Stimulated activated CD4-positive, alpha-beta T cell treated with anti-CD3 and anti-CD28 coated beads, Interleukin-1b, Interleukin-23, amount 100 ng/mL, for 24 hours (primary cell): ENCODE data around the gene ILDR1.
"Not testable (repeated sequence)": the region's sequence is repeated elsewhere in the genome, so short reads cannot be mapped to it uniquely, and the experiment has no call there.

ENCODE experiments used
- DNase-seq, 4 experiments: peaks; one replicate each; pipeline ENCODE4 v3.0.0-alpha.2; 2020; ENCODE audit warnings: low read depth in 4 of 4, low spot score in 1 of 4

The ILDR1 gene

DNA sequence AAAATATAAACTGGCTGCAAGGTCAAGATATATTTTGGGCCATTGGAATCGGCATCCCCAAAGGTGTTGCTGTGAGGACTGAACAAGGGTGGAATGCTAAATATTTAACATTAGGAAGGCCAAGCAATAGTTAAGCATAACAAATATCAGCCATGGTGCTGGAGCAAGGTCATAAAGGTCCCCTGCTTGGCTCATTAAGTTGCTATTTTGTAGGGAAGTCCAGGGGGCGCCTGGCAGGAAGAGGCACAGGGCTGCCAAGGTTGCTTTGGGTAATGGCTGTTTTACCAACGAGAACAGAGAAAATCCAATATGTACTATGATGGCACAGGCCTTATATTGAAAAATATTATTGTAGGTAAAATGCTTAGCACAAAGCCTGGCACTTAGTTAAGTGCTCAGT lies 65.7 kb downstream of the ILDR1 start:
- no peak for DNase-seq

GRCh38 chr3:121951291-121951919 lies 70.6 kb downstream of the ILDR1 start:
- DNase-seq, result no peak

DNA sequence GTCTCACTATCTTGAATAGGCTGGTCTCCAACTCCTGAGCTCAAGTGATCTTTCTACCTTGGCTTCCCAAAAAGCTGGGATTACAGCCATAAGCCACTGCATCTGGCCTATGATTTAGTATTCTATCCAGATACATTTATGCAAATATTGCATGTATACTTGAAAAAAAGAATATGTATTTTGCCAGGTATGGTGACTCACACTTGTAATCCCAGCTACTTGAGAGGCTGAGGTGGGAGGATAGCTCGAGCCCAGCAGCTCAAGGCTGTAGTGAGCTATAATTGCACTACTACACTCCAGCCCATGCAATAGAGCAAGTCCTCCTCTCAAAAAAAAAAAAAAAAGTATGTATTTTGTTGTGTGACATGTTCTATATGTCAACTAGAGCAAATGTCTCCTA lies 73.4 kb downstream of the ILDR1 start:
- DNase-seq, result no peak

GRCh38 chr3:121943431-121943830 lies 78.6 kb downstream of the ILDR1 start:
- DNase-seq, result no peak

DNA sequence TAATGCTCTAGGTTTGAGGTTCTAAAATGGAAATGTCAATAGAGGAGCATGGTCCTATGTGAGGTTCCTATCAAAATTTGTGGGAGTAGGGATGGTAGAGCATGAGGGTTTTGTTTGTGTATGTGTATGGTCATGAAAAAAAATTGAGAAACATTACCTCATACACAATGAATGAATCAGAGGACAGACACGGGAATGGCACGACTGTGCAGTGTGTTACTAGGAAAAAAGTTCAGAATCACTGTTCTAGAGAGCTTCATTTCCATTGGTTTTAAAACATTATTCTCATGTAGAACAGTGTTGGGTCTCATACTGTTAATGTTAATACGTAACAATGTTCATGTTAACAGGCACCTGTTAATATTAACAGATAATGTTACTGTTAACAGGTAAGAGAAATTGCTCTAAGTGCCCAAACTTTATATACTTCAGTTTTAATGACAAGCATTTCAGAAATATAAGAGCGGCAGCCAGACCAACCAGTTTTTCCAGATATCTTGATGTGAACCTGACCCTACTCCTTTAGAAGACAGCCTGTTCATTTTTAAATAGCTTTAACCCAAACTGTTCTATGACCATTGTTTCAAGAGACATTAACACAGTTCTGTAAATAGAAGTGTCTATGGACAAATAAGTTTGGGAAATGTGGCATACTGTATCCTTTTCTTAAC lies 79.8 kb downstream of the ILDR1 start:
- DNase-seq, result no peak

DNA sequence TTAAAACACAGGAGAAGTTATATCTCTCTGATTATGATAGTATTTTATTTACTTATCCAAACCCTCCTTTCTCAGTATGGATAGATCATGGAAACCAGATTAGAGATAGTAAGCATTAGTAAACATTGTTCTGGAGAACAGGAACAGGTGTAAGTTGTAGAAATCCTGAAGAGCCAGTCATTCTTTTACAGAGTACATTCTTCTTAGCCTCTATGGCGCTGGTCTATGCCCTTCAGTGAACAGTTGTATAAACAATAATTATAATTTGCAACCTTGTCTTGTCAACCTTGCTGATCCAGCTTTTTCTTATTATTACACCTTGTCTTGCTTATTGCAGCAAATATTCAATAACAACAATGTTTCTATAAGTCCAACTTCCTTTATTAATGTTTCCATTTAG lies 80.5 kb downstream of the ILDR1 start:
- DNase-seq, result no peak

- not testable (repeated sequence) for DNase-seq
Measured at GRCh38 chr3:121938141-121938855, 83.7 kb downstream of the ILDR1 start.
